AG10803 (cell line): Measurements from ENCODE around the gene SPACA6.

Experiments used
- DNase-seq: peaks from one replicate; pipeline ENCODE4 v3.0.0; 2010; ENCODE audit warnings: low read depth
- H3K4me3 ChIP-seq: 2 replicates; pipeline ENCODE4 v1.5.1; 2011; ENCODE audit warnings: mild to moderate bottlenecking, low read length, control low read depth
- CTCF ChIP-seq: conservative IDR thresholded peaks from 2 replicates; pipeline ENCODE4 v1.5.1; 2011; ENCODE audit warnings: mild to moderate bottlenecking, low read length, control low read depth, inconsistent platforms

Gene SPACA6

GRCh38 chr19:51694318-51695085, 1.4 kb downstream of the SPACA6 start:
- no peak overlapping the region for H3K4me3 ChIP-seq
- DNase-seq: no peak
- TF ChIP-seq CTCF: no peak

GRCh38 chr19:51695088-51695487, 2.0 kb downstream of the SPACA6 start:
- TF ChIP-seq CTCF: no peak
- DNase-seq: no peak
- no peak overlapping the region for H3K4me3 ChIP-seq

- no peak overlapping the region for H3K4me3 ChIP-seq
- DNase-seq: no peak
- TF ChIP-seq CTCF: no peak
Observed at GRCh38 chr19:51695702-51696315, 2.7 kb downstream of the SPACA6 start.

GRCh38 chr19:51696606-51697005, 3.5 kb downstream of the SPACA6 start:
- no peak overlapping the region for H3K4me3 ChIP-seq
- DNase-seq: no peak
- TF ChIP-seq CTCF: no peak

GRCh38 chr19:51697169-51697776, 4.1 kb downstream of the SPACA6 start:
- TF ChIP-seq CTCF: no peak
- no peak for DNase-seq
- no peak overlapping the region for H3K4me3 ChIP-seq

DNA sequence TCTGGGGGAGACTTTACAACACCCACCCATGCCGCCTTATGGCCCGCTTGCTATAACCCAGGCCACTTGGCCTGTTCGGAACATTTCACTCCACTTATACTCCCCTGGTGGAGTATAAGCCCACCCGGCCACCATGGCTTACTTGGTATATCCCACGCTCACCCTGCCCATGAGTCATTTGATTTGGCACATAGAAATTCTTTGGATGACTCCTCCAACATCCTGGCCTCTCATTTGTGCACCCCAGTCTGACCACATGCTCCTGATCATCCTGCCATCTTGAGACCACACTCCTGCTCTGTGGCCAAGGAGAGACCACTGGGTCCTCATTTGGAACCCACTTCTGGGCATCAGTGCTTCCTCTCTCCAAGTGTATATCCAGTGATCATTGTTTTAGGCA, 5.2 kb downstream of the SPACA6 start:
- H3K4me3 ChIP-seq: no peak overlapping the region
- DNase-seq: peak; percentile 26
- TF ChIP-seq CTCF: no peak

DNA sequence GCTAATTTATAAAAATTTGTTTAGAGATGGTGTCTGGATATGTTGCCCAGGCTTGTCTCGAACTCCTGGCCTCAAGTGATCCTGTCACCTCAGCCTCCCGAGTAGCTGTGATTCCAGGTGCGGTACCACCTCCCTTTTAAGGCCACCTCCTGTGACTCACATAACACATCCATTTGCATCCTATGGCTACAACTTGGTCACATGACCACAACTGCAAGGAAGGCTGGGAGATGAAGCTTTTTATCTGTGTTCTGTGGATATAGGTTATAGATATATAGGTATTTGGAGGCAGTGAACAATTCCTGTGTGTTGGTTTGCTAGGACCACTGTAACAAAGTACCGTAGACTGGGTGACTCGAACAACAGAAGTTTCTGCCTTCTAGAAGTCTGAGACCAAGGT, 6.0 kb downstream of the SPACA6 start:
- H3K4me3 ChIP-seq: no peak overlapping the region
- TF ChIP-seq CTCF: no peak
- no peak for DNase-seq
